Mammary epithelial cell (primary cell): ENCODE results near the gene SETD5.

Experiments
- EZH2 ChIP-seq: IDR thresholded peaks from 2 replicates; pipeline ENCODE4 v1.6.1; 2012; ENCODE audit warnings: low read length, inconsistent platforms, borderline replicate concordance
- TF ChIP-seq, protein P1 (sequence below), 2 donors: IDR thresholded peaks in 1 of 2; conservative IDR thresholded peaks in 1 of 2; 2 replicates each; pipeline ENCODE4 v1.5.1; 2011 to 2012; ENCODE audit warnings: inconsistent platforms in 2 of 2, low read length in 2 of 2, mild to moderate bottlenecking in 2 of 2, control low read depth in 1 of 2, low read depth in 1 of 2; ENCODE audit not compliant: insufficient read depth in 1 of 2; ENCODE audit errors: extremely low read depth in 1 of 2

DNA sequence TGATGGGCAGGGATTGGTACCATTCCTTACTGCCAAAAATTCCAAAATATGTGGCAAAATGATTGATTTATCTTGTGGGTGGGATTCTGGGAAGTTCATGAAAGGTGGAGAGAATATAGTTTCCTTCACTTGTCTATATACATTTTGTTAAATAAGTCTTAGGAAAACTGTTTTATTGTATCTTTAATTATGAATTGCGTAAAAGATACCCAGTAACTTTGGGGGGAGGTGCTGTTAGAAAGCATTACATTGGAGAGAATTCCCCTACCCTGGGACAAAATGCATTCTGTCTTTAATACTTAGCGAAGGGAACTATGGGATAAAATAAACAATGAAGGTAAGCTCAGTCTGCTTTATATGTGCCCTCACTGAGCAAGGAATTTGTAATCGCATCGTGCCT is 4.6 kb downstream of the SETD5 start:
- no peak for TF ChIP-seq EZH2
- TF ChIP-seq, protein P1, sequence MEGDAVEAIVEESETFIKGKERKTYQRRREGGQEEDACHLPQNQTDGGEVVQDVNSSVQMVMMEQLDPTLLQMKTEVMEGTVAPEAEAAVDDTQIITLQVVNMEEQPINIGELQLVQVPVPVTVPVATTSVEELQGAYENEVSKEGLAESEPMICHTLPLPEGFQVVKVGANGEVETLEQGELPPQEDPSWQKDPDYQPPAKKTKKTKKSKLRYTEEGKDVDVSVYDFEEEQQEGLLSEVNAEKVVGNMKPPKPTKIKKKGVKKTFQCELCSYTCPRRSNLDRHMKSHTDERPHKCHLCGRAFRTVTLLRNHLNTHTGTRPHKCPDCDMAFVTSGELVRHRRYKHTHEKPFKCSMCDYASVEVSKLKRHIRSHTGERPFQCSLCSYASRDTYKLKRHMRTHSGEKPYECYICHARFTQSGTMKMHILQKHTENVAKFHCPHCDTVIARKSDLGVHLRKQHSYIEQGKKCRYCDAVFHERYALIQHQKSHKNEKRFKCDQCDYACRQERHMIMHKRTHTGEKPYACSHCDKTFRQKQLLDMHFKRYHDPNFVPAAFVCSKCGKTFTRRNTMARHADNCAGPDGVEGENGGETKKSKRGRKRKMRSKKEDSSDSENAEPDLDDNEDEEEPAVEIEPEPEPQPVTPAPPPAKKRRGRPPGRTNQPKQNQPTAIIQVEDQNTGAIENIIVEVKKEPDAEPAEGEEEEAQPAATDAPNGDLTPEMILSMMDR (conservative IDR thresholded peaks at IDR 0.05 in 1 of 2, IDR thresholded peaks at IDR 0.05 in 1 of 2; ENCODE audit: extremely low read depth in 1 of 2, insufficient read depth in 1 of 2, low read depth in 1 of 2, low read length in 2 of 2) = no peak
